ENCODE results near the gene KRT1. TPM values are rescaled to one million over a fixed set of nuclear protein-coding genes. Genes with fewer than 3 reads are reported as not detected.
A peak's percentile ranks its signal among the peaks of the same experiment; 100 is the strongest.
"Not testable (repeated sequence)": the region's sequence is repeated elsewhere in the genome, so short reads cannot be mapped to it uniquely, and the experiment has no call there.

The KRT1 gene
- total RNA-seq, 1 donor from 2014 or later, result not detected

GRCh38 chr12:52713960-52714886 is 34.0 kb upstream of the KRT1 start:
- Histone ChIP-seq H3K4me2 (ENCODE audit: low read length) (peak overlapping the region; percentile 70), H3K4me3 (ENCODE audit: insufficient read depth, low read depth, low read length) (no peak overlapping the region)

DNA sequence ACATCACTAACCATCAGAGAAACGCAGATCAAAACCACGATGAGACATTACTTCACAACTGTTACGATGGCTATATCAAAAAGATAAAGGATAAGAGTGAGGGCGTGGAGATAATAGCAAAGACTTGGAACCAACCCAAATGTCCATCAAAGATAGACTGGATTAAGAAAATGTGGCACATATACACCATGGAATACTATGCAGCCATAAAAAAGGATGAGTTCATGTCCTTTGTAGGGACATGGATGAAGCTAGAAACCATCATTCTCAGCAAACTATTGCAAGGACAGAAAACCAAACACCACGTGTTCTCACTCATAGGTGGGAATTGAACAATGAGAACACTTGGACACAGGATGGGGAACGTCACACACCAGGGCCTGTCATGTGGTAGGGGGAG is 31.9 kb upstream of the KRT1 start:
- H3K4me1 ChIP-seq (ENCODE audit: insufficient read depth, low read length); H3K9me3 ChIP-seq (ENCODE audit: insufficient read depth, low read depth, low read length); H3K9me3 Mint-ChIP-seq (ENCODE audit: unreplicated experiment); DNase-seq (ENCODE audit: low read depth); H3K9ac ChIP-seq (ENCODE audit: low read length); H3K4me3 ChIP-seq (ENCODE audit: insufficient read depth, low read depth, low read length); H3K79me2 ChIP-seq (ENCODE audit: insufficient read depth, low read length); H3K4me1 Mint-ChIP-seq (ENCODE audit: low read depth, unreplicated experiment); H4K20me1 ChIP-seq (ENCODE audit: insufficient read depth, low read length); H3K36me3 ChIP-seq (ENCODE audit: insufficient read depth, low read length); H3K27ac Mint-ChIP-seq (ENCODE audit: unreplicated experiment); H3K4me2 ChIP-seq (ENCODE audit: low read length); FAIRE-seq; H2AFZ ChIP-seq (ENCODE audit: low read depth, low read length); H3K36me3 Mint-ChIP-seq (ENCODE audit: low read depth, unreplicated experiment); H3K27ac ChIP-seq (ENCODE audit: low read depth, low read length); H3K4me3 Mint-ChIP-seq (ENCODE audit: unreplicated experiment): not testable (repeated sequence)
- H3K27me3 ChIP-seq (ENCODE audit: insufficient read depth, low read length), result peaks cover 43% of the 10 kb centered on the region
- peaks cover 69% of the 10 kb centered on the region for H3K27me3 Mint-ChIP-seq (ENCODE audit: low read depth, unreplicated experiment)

More at GRCh38 chr12:52713960-52714886, 34.0 kb upstream of the KRT1 start:
- H3K36me3 Mint-ChIP-seq (ENCODE audit: low read depth, unreplicated experiment), result no peaks in the 10 kb centered on the region
- no peaks in the 10 kb centered on the region for H4K20me1 ChIP-seq (ENCODE audit: insufficient read depth, low read length)
- peaks cover 76% of the 10 kb centered on the region for H3K27me3 Mint-ChIP-seq (ENCODE audit: low read depth, unreplicated experiment)
- no peaks in the 10 kb centered on the region for H3K36me3 ChIP-seq (ENCODE audit: insufficient read depth, low read length)
- no peak overlapping the region for H3K27ac Mint-ChIP-seq (ENCODE audit: unreplicated experiment)
- no peak overlapping the region for H3K27ac ChIP-seq (ENCODE audit: low read depth, low read length)
- H3K4me3 Mint-ChIP-seq (ENCODE audit: unreplicated experiment), result peak overlapping the region; percentile 27
- DNase-seq (ENCODE audit: low read depth), result no peak
- no peaks in the 10 kb centered on the region for H3K79me2 ChIP-seq (ENCODE audit: insufficient read depth, low read length)
- H3K9me3 Mint-ChIP-seq (ENCODE audit: unreplicated experiment), result no peaks in the 10 kb centered on the region
- no peaks in the 10 kb centered on the region for H3K9me3 ChIP-seq (ENCODE audit: insufficient read depth, low read depth, low read length)
- H3K4me1 Mint-ChIP-seq (ENCODE audit: low read depth, unreplicated experiment), result peaks cover 3% of the 10 kb centered on the region
- H3K9ac ChIP-seq (ENCODE audit: low read length), result no peak overlapping the region
- peaks cover 39% of the 10 kb centered on the region for H3K27me3 ChIP-seq (ENCODE audit: insufficient read depth, low read length)
- no peaks in the 10 kb centered on the region for H3K4me1 ChIP-seq (ENCODE audit: insufficient read depth, low read length)
- no peak for FAIRE-seq
- H2AFZ ChIP-seq (ENCODE audit: low read depth, low read length), result peak overlapping the region; percentile 47
- TF ChIP-seq, protein P1, sequence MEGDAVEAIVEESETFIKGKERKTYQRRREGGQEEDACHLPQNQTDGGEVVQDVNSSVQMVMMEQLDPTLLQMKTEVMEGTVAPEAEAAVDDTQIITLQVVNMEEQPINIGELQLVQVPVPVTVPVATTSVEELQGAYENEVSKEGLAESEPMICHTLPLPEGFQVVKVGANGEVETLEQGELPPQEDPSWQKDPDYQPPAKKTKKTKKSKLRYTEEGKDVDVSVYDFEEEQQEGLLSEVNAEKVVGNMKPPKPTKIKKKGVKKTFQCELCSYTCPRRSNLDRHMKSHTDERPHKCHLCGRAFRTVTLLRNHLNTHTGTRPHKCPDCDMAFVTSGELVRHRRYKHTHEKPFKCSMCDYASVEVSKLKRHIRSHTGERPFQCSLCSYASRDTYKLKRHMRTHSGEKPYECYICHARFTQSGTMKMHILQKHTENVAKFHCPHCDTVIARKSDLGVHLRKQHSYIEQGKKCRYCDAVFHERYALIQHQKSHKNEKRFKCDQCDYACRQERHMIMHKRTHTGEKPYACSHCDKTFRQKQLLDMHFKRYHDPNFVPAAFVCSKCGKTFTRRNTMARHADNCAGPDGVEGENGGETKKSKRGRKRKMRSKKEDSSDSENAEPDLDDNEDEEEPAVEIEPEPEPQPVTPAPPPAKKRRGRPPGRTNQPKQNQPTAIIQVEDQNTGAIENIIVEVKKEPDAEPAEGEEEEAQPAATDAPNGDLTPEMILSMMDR (IDR thresholded peaks at IDR 0.05; ENCODE audit: insufficient read depth, low read depth, low read length), result no peak
- peak; percentile 96 for TF ChIP-seq EZH2 (IDR thresholded peaks at IDR 0.05; ENCODE audit: insufficient read depth, low read length)

GRCh38 chr12:52710730-52711129 is 30.5 kb upstream of the KRT1 start:
- Mint-ChIP-seq H3K27me3 (ENCODE audit: low read depth, unreplicated experiment) (peaks cover 66% of the 10 kb centered on the region), H3K36me3 (ENCODE audit: low read depth, unreplicated experiment) (no peaks in the 10 kb centered on the region), H3K27ac (ENCODE audit: unreplicated experiment) (no peak overlapping the region), H3K4me1 (ENCODE audit: low read depth, unreplicated experiment) (peaks cover 3% of the 10 kb centered on the region), H3K9me3 (ENCODE audit: unreplicated experiment) (no peaks in the 10 kb centered on the region), H3K4me3 (ENCODE audit: unreplicated experiment) (no peak overlapping the region)
- DNase-seq (ENCODE audit: low read depth) (no peak), FAIRE-seq (no peak)
- no peak overlapping the region for H3K9ac ChIP-seq (ENCODE audit: low read length)
- no peaks in the 10 kb centered on the region for H3K4me1 ChIP-seq (ENCODE audit: insufficient read depth, low read length)
- no peak overlapping the region for H3K4me3 ChIP-seq (ENCODE audit: insufficient read depth, low read depth, low read length)
- TF ChIP-seq EZH2 (IDR thresholded peaks at IDR 0.05; ENCODE audit: insufficient read depth, low read length), result no peak
- TF ChIP-seq, protein P1 (IDR thresholded peaks at IDR 0.05; ENCODE audit: insufficient read depth, low read depth, low read length), result no peak
- peaks cover 30% of the 10 kb centered on the region for H3K27me3 ChIP-seq (ENCODE audit: insufficient read depth, low read length)
- H3K27ac ChIP-seq (ENCODE audit: low read depth, low read length), result no peak overlapping the region
- no peaks in the 10 kb centered on the region for H3K36me3 ChIP-seq (ENCODE audit: insufficient read depth, low read length)
- H4K20me1 ChIP-seq (ENCODE audit: insufficient read depth, low read length), result no peaks in the 10 kb centered on the region
- H3K79me2 ChIP-seq (ENCODE audit: insufficient read depth, low read length), result no peaks in the 10 kb centered on the region
- H3K9me3 ChIP-seq (ENCODE audit: insufficient read depth, low read depth, low read length), result no peaks in the 10 kb centered on the region
- H2AFZ ChIP-seq (ENCODE audit: low read depth, low read length), result no peak overlapping the region
- no peak overlapping the region for H3K4me2 ChIP-seq (ENCODE audit: low read length)

All from astrocyte (in vitro differentiated cells and primary cell).